HG03108 (cell line): ENCODE data around the gene FCAMR.
A peak's percentile ranks its signal among the peaks of the same experiment; 100 is the strongest.

Experiments used
- ATAC-seq: cut with Tn5 transposase; IDR thresholded peaks from one replicate; pipeline ENCODE4 v1.9.1; 2021; ENCODE audit warnings: moderate library complexity; ENCODE audit not compliant: unreplicated experiment

Gene FCAMR

DNA sequence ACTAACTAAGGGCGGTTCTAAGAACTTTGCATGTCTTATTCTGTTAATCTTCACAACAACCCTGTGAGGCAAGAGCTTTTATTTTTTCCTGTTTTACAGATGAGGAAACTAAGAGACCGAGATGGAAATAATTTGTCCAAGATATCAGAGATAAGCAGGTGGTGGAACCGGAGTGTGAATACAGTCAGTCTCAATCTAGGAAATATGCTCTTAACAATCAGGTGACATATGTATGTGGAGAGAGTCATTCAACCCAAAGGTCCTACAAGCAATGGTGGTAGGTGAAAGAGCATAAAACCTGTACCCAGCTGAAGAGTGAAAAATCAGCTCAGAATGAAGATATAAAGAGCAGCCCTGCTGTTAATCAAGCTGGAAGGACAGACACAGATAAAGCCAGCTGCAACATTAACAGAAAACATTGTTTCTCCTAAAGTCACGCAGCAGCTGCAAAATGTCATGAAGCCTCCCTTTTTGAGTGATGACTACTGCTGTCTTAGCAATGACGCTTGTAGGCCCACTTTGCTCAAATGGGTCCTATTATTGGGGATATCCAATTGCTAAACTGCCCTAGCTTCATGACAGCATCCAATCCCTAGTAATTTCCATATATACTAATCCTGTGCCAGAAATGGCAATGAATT, 30.5 kb upstream of the FCAMR start:
- ATAC-seq, result no peak

DNA sequence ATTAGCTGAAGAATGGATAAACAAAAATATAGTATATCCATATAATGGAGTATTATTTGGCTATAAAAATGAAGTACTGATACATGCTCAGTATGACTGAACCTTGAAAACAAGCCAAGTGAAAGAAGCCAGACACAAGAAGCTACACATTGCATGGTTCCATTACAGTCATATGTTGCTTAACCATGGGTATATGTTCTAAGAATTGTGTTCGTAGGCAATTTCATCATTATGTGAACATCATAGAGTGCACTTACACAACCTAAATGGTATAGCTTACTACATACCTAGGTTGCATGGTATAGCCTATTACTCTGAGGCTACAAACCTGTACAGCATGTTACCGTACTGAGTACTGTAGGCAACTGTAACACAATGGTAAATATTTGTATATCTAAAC, 28.6 kb upstream of the FCAMR start:
- no peak for ATAC-seq

- ATAC-seq, result no peak
These were observed 22.5 kb upstream of the FCAMR start for GRCh38 chr1:206992790-206993189.

DNA sequence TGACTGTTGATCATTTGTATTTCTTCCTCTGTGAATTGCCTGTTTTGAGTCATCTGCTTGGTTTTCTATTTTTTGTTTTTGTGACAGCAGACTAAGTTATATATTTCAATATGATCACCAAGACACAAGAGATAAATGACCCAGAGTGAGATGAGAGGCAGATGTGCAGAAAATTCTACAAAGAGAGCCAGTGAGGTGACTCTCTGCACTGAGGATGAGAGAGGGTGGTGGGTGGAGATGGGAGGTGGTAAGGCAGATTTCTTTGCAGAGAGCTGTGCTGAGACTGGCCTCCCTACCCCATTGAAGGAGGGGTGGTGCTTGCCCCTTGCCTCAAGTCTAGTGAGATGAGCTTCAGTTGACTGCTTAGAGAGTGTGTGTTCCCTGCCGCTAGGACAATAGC, 17.6 kb upstream of the FCAMR start:
- no peak for ATAC-seq

DNA sequence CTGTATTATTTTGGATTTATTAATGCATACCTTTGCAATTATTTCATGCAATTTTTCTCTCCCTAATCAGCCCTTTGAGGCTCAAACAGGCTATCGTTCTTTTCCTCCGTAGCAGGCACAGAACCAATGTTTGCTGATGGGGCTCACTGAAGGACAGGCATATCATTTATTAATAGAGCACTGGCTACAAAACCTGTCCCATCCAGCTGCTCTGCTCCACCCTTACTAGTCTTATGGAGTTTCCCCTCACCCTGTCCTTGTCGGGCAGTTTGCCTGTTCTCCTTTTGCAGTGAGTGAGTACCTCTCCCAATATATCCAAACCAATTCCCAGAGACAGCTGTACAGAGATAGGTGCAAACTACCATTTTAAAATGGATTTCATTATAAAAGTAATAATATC, 16.6 kb upstream of the FCAMR start:
- no peak for ATAC-seq

DNA sequence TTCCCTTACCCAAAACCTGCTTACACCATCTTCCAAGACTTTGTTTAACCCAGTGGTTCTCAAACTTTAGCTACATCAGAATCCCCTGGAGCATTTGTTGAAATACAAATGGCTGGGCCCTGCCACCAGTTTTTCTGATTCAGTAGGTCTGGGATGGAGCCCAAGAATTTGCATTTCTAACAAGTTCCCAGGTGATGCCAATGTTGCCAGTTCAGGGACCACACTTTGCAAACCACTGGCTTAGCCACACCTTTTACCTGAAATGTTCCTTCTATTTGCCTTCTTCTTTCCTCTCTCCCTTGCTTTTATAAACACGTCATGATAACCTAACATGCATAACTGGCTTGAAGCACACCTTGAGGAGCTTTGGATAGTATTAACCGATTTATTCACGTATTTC, 16.1 kb upstream of the FCAMR start:
- no peak for ATAC-seq

GRCh38 chr1:206985162-206985749, 15.0 kb upstream of the FCAMR start:
- ATAC-seq, result no peak

DNA sequence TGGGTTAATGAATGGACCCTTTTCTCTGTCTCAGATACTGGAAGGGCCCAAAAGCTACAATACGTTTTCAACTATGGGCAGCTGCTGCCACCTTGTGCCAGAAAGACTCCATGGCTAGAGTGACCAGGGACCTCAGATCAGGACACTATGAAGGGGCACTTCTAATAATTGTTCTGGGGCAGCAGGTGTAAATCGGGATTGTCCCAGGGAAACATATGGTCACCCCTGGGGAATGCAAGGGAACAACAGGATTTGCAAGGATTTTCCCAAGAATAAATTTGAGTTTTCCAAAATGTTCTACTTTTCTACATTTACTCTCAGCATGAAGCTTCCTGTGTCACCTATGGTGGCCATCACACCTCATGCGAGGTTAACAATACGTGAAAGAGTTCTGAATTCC, 12.0 kb upstream of the FCAMR start:
- ATAC-seq, result no peak

- ATAC-seq, result no peak
These were observed 9.3 kb upstream of the FCAMR start for GRCh38 chr1:206979379-206980043.

DNA sequence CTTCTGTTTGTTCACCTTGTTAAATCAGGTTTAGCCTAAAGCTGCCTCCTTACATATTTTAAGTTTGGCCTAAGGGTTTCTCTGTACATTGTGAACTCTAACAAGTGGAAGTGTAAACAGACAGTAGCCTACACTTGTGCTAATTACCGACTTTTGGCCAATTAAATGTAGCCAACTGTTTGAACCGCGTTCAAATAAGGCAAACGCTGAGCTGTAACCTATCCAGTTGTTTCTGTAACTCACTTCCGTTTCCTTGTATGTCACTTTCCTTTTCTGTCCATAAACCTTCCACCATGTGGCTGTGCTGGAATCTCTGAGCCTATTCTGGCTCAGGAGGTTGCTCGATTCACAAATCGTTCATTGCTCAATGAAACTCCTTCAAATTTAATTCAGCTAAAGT, 8.0 kb upstream of the FCAMR start:
- ATAC-seq, result no peak

GRCh38 chr1:206975306-206975705, 5.0 kb upstream of the FCAMR start:
- no peak for ATAC-seq

- no peak for ATAC-seq
These were observed 3.9 kb upstream of the FCAMR start for GRCh38 chr1:206974140-206974539.

- no peak for ATAC-seq
These were observed 2.5 kb upstream of the FCAMR start for GRCh38 chr1:206972728-206973127.

DNA sequence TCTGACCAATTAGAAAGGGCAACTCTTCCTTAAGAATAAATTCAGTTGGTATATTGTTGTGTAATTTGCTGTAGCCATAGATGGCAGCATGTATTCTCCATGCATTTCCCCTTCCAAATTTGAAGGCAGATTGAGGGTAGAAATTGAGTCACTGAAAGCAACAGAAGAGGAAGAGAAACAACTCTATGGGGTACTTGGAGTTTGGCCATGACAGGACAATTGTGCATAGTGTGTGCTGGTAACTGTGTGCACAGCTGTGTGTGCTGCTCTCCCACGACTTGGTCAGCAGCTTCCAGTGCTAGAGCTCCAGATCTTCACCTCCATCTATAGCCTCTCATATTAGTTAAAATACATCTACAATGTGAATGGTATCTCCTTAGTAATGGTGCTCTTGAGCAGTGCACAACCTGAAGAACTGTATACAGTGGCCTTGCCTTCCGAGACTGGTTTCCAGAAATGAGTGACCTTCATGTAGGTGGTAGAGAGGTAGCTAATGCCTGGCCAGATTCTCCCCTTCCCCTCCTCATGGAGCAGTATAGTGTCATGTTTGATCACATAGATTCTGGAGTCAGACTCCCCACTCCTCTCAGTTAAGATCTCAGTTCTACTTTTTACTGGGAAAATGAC, 882 bp upstream of the FCAMR start:
- no peak for ATAC-seq

DNA sequence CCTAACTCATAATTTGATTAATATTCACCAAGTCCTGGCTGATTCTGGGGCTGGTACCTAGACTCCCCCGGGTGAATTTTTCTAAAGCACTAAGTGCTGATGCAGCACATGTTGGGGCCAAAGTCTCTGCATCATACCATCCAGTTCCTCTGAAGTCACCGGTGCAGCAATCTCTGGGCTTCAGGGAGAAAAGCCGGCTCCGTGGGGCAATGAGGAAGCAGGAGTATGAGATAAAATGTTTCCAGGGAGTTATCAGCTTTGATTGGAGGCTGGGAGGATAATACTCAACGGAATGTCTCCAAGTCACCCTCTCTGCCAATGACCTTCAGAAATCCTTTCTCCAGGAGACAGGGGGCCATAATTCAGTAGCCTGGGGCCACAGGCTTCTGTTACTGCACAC, 1.2 kb downstream of the FCAMR start:
- no peak for ATAC-seq

DNA sequence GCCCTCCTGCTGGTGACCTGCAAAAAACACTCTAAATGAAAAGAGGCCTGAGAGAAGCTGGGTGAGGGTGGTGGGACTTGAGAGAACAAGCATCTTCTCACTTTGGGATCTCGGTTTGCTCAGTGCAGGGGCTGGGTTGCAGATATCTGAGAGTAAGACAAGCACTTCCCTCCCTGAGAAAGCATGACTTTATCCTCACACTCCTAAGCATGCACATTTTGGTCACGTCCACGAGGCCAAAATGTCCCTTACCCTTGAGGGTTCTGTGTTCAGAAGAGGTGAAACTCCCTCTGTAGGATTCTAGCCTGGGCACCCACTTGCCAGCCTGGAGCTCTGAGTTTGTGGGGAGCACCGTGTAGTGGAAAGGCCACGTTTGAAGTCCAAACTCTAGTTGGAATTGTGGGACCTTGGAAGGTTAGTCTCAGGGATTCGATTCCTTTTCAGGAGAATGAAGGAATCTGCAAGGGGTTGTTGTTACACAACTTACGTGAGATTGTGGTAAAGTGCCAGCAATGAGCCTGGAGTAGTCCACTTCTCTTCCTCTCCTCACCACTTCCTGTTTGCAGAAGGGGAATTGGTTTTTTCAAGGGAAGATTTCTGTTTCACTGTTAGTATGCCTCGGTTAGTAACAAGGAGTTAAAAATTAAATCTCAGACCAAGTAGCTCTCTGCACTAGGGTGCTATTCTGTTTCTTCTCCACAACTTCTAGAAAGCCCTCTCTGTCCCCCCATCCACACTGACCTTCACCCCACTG, 3.0 kb downstream of the FCAMR start:
- peak; percentile 44 for ATAC-seq

GRCh38 chr1:206965781-206966180, 4.5 kb downstream of the FCAMR start:
- ATAC-seq, result no peak

- no peak for ATAC-seq
These were observed 6.5 kb downstream of the FCAMR start for GRCh38 chr1:206963740-206964139.

- no peak for ATAC-seq
These were observed 7.0 kb downstream of the FCAMR start for GRCh38 chr1:206963119-206963712.

- no peak for ATAC-seq
These were observed 8.0 kb downstream of the FCAMR start for GRCh38 chr1:206962272-206962671.

- no peak for ATAC-seq
These were observed 8.6 kb downstream of the FCAMR start for GRCh38 chr1:206961668-206962067.
